ENCODE results near the gene SUFU. TPM values are rescaled to one million over a fixed set of nuclear protein-coding genes. Genes with fewer than 3 reads are reported as not detected.

Gene SUFU
- total and polyA plus RNA-seq, 2 of the 4 experiments (the other 2 are of a cell fraction), result 2.2 to 11.0 TPM

- POLR2A ChIA-PET (ENCODE audit: unreplicated experiment), result no interaction called here
- H3K79me1 ChIP-seq (ENCODE audit: low read depth in 1 of 2, low read length in 2 of 2), result peaks cover 23 to 69% of the 10 kb centered on the region in 2 experiments
- H2AK5ac ChIP-seq (ENCODE audit: low read depth, low read length), result no peak overlapping the region
- no peak overlapping the region for H2AFZ ChIP-seq (replicated peaks; ENCODE audit: low read length, poor library complexity)
- no peak overlapping the region for H3K14ac ChIP-seq (replicated peaks; ENCODE audit: low read depth, low read length)
- H2BK15ac ChIP-seq (ENCODE audit: low read depth, low read length), result no peak overlapping the region
- no peak overlapping the region for H3K4me3 ChIP-seq (ENCODE audit: insufficient read depth, low read depth, low read length)
- H3K18ac ChIP-seq (ENCODE audit: low read depth, low read length), result no peak overlapping the region
- H3K9me1 ChIP-seq (ENCODE audit: insufficient read depth, low read length), result peaks cover 14% of the 10 kb centered on the region; the same call in 1 of the 2 replicates
- H3K4me2 ChIP-seq (ENCODE audit: low read depth, low read length), result no peak overlapping the region
- no peak overlapping the region for H3K56ac ChIP-seq (ENCODE audit: extremely low read depth, insufficient read depth, low read length)
- in situ Hi-C loops (cut with MboI; ENCODE audit: low sequenced_read_pairs) (no loop called here), dilution Hi-C loops (cut with HindIII; ENCODE audit: low sequenced_read_pairs, unreplicated experiment) (no loop called here), intact Hi-C loops (cut with micrococcal nuclease) (no loop called here)
- no TSS peak for BruUV-seq (replicated peaks)
- no peak overlapping the region for H2BK120ac ChIP-seq (ENCODE audit: low read depth, low read length)
- no peaks in the 10 kb centered on the region for H3K4me1 ChIP-seq (ENCODE audit: control insufficient read depth, insufficient read depth, low read length)
- H4K20me1 ChIP-seq (ENCODE audit: insufficient read depth, low read length), result peaks cover 68% of the 10 kb centered on the region
- no peak overlapping the region for H3K4ac ChIP-seq (ENCODE audit: low read depth, low read length)
- H3K23ac ChIP-seq (ENCODE audit: low read depth, low read length), result no peak overlapping the region
- no peak overlapping the region for H2BK5ac ChIP-seq (ENCODE audit: low read depth, low read length, poor library complexity, severe bottlenecking)
- WGBS, 2 experiments (ENCODE audit: extremely low coverage in 2 of 2, insufficient read length in 1 of 2), result no CpG with 5 or more reads among the region's 2 CpGs
- no peak overlapping the region for H4K91ac ChIP-seq (ENCODE audit: insufficient read depth, low read depth, low read length)
- no peak overlapping the region for H3K9ac ChIP-seq (ENCODE audit: low read depth, low read length)
- TF ChIP-seq SMC3 (IDR thresholded peaks at IDR 0.05; ENCODE audit: low read depth, low read length), result no peak
- TF ChIP-seq RCOR1 (IDR thresholded peaks at IDR 0.05; ENCODE audit: insufficient replicate concordance, low read length), result no peak
- no peak for TF ChIP-seq BHLHE40 (IDR thresholded peaks at IDR 0.05; ENCODE audit: low read depth, low read length)
- no peak for TF ChIP-seq CHD1 (IDR thresholded peaks at IDR 0.05; ENCODE audit: low read depth, low read length)
- TF ChIP-seq POLR2A (IDR thresholded peaks at IDR 0.05; ENCODE audit: low read depth, low read length), result no peak
- no peak for TF ChIP-seq MAZ (IDR thresholded peaks at IDR 0.05; ENCODE audit: borderline replicate concordance, low read depth, low read length)
- TF ChIP-seq MAFK (IDR thresholded peaks at IDR 0.05; ENCODE audit: low read depth, low read length), result no peak
- H3K27me3 ChIP-seq (ENCODE audit: control insufficient read depth, insufficient read depth, low read length), result no peaks in the 10 kb centered on the region
- no peak overlapping the region for H2AK9ac ChIP-seq (replicated peaks; ENCODE audit: low read depth, low read length, poor library complexity)
- no peaks in the 10 kb centered on the region for H3K9me3 ChIP-seq (ENCODE audit: control insufficient read depth, insufficient read depth, low read length)
- H3K36me3 ChIP-seq (ENCODE audit: control insufficient read depth, insufficient read depth, low read length), result peaks cover 21% of the 10 kb centered on the region
- no peak overlapping the region for H3K27ac ChIP-seq (ENCODE audit: insufficient read depth, low read length)
- H4K5ac ChIP-seq (ENCODE audit: low read depth, low read length), result no peak overlapping the region
- DNase-seq, result no peak
- CTCF ChIA-PET, result interaction anchor here (1.0 kb wide), 1 partner anchor 91 kb away, joined by 3 read pairs; no protein-coding TSS in a partner anchor
- no peak overlapping the region for H2BK20ac ChIP-seq (ENCODE audit: low read depth, low read length)
- H4K8ac ChIP-seq (ENCODE audit: low read depth in 2 of 2, low read length in 2 of 2), result no peak overlapping the region
- ATAC-seq (ENCODE audit: low read depth), result no peak; the same call in 1 of the 2 replicates
Observed at GRCh38 chr10:102492983-102493382, 10.8 kb upstream of the SUFU start.

Measured in IMR-90 (cell line).